AG04450 (cell line): ENCODE measurements around the gene TSPOAP1. TPM values are rescaled to one million over a fixed set of nuclear protein-coding genes. Genes with fewer than 3 reads are reported as not detected.

Source experiments
- CTCF ChIA-PET: fragments of 300-600, 350-600 bp; formaldehyde crosslinking; extraction: SDS; loops from one replicate; lab custom pipeline; 2022; ENCODE audit warnings: antibody characterized with exemption, inconsistent platforms; lab: Charles Lee
- POLR2A ChIA-PET: fragments of 350-600 bp; formaldehyde crosslinking; extraction: SDS; loops from one replicate; lab custom pipeline; 2021; ENCODE audit warnings: antibody characterized with exemption, inconsistent platforms; lab: Yijun Ruan, JAX
- DNase-seq: peaks from one replicate; pipeline ENCODE4 v3.0.0-alpha.2; 2011; ENCODE audit warnings: low read depth, low spot score
- H3K27ac ChIP-seq: one replicate; pipeline ENCODE4 v1.5.1; 2012; ENCODE audit warnings: low read depth, low read length, control low read depth
- H3K27me3 ChIP-seq: one replicate; pipeline ENCODE4 v1.6.0; 2012; ENCODE audit warnings: low read length; ENCODE audit not compliant: control insufficient read depth, insufficient read depth
- H3K4me3 ChIP-seq: 2 replicates; pipeline ENCODE4 v1.5.1; 2011; ENCODE audit warnings: mild to moderate bottlenecking, low read depth, low read length, control low read depth
- H3K9me3 ChIP-seq: 2 replicates; pipeline ENCODE4 v1.5.1; 2012; ENCODE audit warnings: low read length; ENCODE audit not compliant: control insufficient read depth, insufficient read depth
- CTCF ChIP-seq: IDR thresholded peaks from 2 replicates; pipeline ENCODE4 v1.5.1; 2011; ENCODE audit warnings: low read depth, low read length, control low read depth, inconsistent platforms
- polyA plus RNA-seq: library from polyadenylated mRNA; depleted of rRNA; stranded (reverse); fragments of >200 nt; gene quantifications from 2 replicates; pipeline ENCODE4 v1.2.3, GENCODE V29; 2011

Gene TSPOAP1
- polyA plus RNA-seq, 1 experiment = 1.7 TPM

GRCh38 chr17:58330997-58331814 lies 2.6 kb upstream of the TSPOAP1 start:
- TF ChIP-seq CTCF = no peak
- DNase-seq = no peak
- no peaks in the 10 kb centered on the region; the same call in 1 of the 2 replicates for H3K9me3 ChIP-seq
- ChIA-PET CTCF (interaction anchor here (0.6 kb wide), 1 partner anchor 12 kb away, joined by 3 read pairs; no protein-coding TSS in a partner anchor), POLR2A (no interaction called here)
- H3K27me3 ChIP-seq = no peaks in the 10 kb centered on the region
- H3K27ac ChIP-seq = no peak overlapping the region
- H3K4me3 ChIP-seq = no peak overlapping the region

GRCh38 chr17:58330538-58330996 lies 2.0 kb upstream of the TSPOAP1 start:
- CTCF ChIA-PET = interaction anchor here (0.6 kb wide), 1 partner anchor 12 kb away, joined by 3 read pairs; no protein-coding TSS in a partner anchor

GRCh38 chr17:58329810-58330537 lies 1.4 kb upstream of the TSPOAP1 start:
- ChIA-PET CTCF (no interaction called here), POLR2A (no interaction called here)
- H3K4me3 ChIP-seq = no peak overlapping the region
- no peaks in the 10 kb centered on the region; the same call in 1 of the 2 replicates for H3K9me3 ChIP-seq
- no peak overlapping the region for H3K27ac ChIP-seq
- TF ChIP-seq CTCF = no peak
- H3K27me3 ChIP-seq = no peaks in the 10 kb centered on the region
- DNase-seq = no peak

More at GRCh38 chr17:58330538-58330996, 2.0 kb upstream of the TSPOAP1 start:
- no peak for DNase-seq
- H3K27ac ChIP-seq = no peak overlapping the region
- POLR2A ChIA-PET = no interaction called here
- no peak for TF ChIP-seq CTCF
- no peak overlapping the region for H3K4me3 ChIP-seq
- no peaks in the 10 kb centered on the region for H3K27me3 ChIP-seq
- no peaks in the 10 kb centered on the region; the same call in 1 of the 2 replicates for H3K9me3 ChIP-seq

GRCh38 chr17:58329035-58329809 lies 627 bp upstream of the TSPOAP1 start:
- no peak for DNase-seq
- Histone ChIP-seq H3K9me3 (no peaks in the 10 kb centered on the region; the same call in 1 of the 2 replicates), H3K4me3 (no peak overlapping the region), H3K27ac (no peak overlapping the region), H3K27me3 (no peaks in the 10 kb centered on the region)
- ChIA-PET POLR2A (no interaction called here), CTCF (interaction anchor here (1.4 kb wide), 1 partner anchor 12 kb away, joined by 4 read pairs; no protein-coding TSS in a partner anchor)
- peak; percentile 31; the same call in 1 of the 2 replicates for TF ChIP-seq CTCF
